Ecto neural progenitor cell (in vitro differentiated cells): ENCODE measurements around the gene PRIMPOL.
"Not testable (repeated sequence)": the region's sequence is repeated elsewhere in the genome, so short reads cannot be mapped to it uniquely, and the experiment has no call there.

Experiments used
- DNase-seq: peaks from one replicate; pipeline ENCODE4 v3.0.0-alpha.2; 2018; ENCODE audit warnings: low spot score

Gene PRIMPOL

GRCh38 chr4:184713887-184714286, 64.3 kb downstream of the PRIMPOL start:
- DNase-seq, result no peak

- no peak for DNase-seq
Observed at GRCh38 chr4:184715526-184715925, 66.0 kb downstream of the PRIMPOL start.

- no peak for DNase-seq
Observed at GRCh38 chr4:184719407-184719806, 69.9 kb downstream of the PRIMPOL start.

- no peak for DNase-seq
Observed at GRCh38 chr4:184721254-184721653, 71.7 kb downstream of the PRIMPOL start.

GRCh38 chr4:184722798-184723197, 73.3 kb downstream of the PRIMPOL start:
- no peak for DNase-seq

- no peak for DNase-seq
Observed at GRCh38 chr4:184727430-184727829, 77.9 kb downstream of the PRIMPOL start.

GRCh38 chr4:184728858-184729257, 79.3 kb downstream of the PRIMPOL start:
- DNase-seq, result no peak

GRCh38 chr4:184729946-184730345, 80.4 kb downstream of the PRIMPOL start:
- DNase-seq, result no peak

- DNase-seq, result no peak
Observed at GRCh38 chr4:184731056-184731455, 81.5 kb downstream of the PRIMPOL start.

- DNase-seq, result no peak
Observed at GRCh38 chr4:184732126-184732525, 82.6 kb downstream of the PRIMPOL start.

- DNase-seq, result peak; percentile 99
Observed at GRCh38 chr4:184733654-184734524, 84.4 kb downstream of the PRIMPOL start, which contains the start of gene CENPU. Gene CENPU (minus strand): TSS chr4:184734096. CDS start chr4:184734062, 34 bp downstream.

GRCh38 chr4:184734758-184735157, 85.2 kb downstream of the PRIMPOL start:
- no peak for DNase-seq

- not testable (repeated sequence) for DNase-seq
Observed at GRCh38 chr4:184739575-184739974, 90.0 kb downstream of the PRIMPOL start.

GRCh38 chr4:184740980-184741391, 91.4 kb downstream of the PRIMPOL start:
- DNase-seq, result no peak

- not testable (repeated sequence) for DNase-seq
Observed at GRCh38 chr4:184741651-184742050, 92.1 kb downstream of the PRIMPOL start.

GRCh38 chr4:184743650-184744049, 94.1 kb downstream of the PRIMPOL start:
- DNase-seq, result no peak

GRCh38 chr4:184744236-184744635, 94.7 kb downstream of the PRIMPOL start:
- no peak for DNase-seq
